HepG2 (cell line): Measurements from ENCODE around the gene HOXB6. TPM values are rescaled to one million over a fixed set of nuclear protein-coding genes. Genes with fewer than 3 reads are reported as not detected.

Experiments
- ATAC-seq: fragments of 200-7000 bp; cut with Tn5 transposase; 3 replicates; pipeline ENCODE4 v1.9.1; 2020; ENCODE audit warnings: mild to moderate bottlenecking, moderate library complexity
- BruUV-seq: library from RNA; stranded (reverse); fragments of 400-500 nt; replicated peaks from 2 replicates; lab custom pipeline; 2021; lab: Mats Ljungman, UMichigan
- CTCF ChIA-PET: fragments of 300-600 bp; formaldehyde crosslinking; extraction: SDS; loops from one replicate; lab custom pipeline; 2021; ENCODE audit warnings: low total read pairs, inconsistent platforms, low intra/inter-chr PET ratio; lab: Yijun Ruan, JAX
- POLR2A ChIA-PET: fragments of 350-600 bp; sonication (Branson Sonifier 250); formaldehyde crosslinking; loops from one replicate; lab custom pipeline; 2020; ENCODE audit warnings: antibody characterized with exemption, inconsistent platforms; lab: Yijun Ruan, JAX
- DNase-seq: peaks from one replicate; pipeline ENCODE4 v3.0.0-alpha.2; 2015; ENCODE audit warnings: low spot score
- FAIRE-seq: peaks from 3 replicates; lab custom pipeline; 2011; peaks lifted over from hg19 to GRCh38; lab: Jason Lieb, UNC
- H2AFZ ChIP-seq: one replicate; pipeline ENCODE4 v1.6.1; 2011; ENCODE audit warnings: low read length, inconsistent platforms
- H3K27ac ChIP-seq: fragments of 300-600 bp; 3 replicates; pipeline ENCODE4 v1.8.0; 2011; ENCODE audit warnings: mixed run types, mild to moderate bottlenecking, mixed read lengths, low read length, inconsistent platforms; ENCODE audit not compliant: insufficient read depth; ENCODE audit errors: extremely low read length
- H3K27me3 ChIP-seq, 2 experiments: fragments of 200-600 bp in 1 of 2; 2 replicates in 1 of 2; 3 replicates in 1 of 2; pipeline versions ENCODE4 v1.6.0 to v1.8.0; 2011; ENCODE audit warnings: low read length in 2 of 2, mild to moderate bottlenecking in 2 of 2, moderate library complexity in 2 of 2, inconsistent platforms in 1 of 2; ENCODE audit not compliant: insufficient read depth in 2 of 2, control insufficient read depth in 1 of 2
- H3K36me3 ChIP-seq, 2 experiments: fragments of 200-600 bp in 1 of 2; replicated peaks in 1 of 2; 2 replicates in 1 of 2; 3 replicates in 1 of 2; pipeline versions ENCODE4 v1.5.1 to v1.8.0; 2011; ENCODE audit warnings: low read length in 2 of 2, inconsistent platforms in 1 of 2; ENCODE audit not compliant: insufficient read depth in 2 of 2, control insufficient read depth in 1 of 2
- H3K4me1 ChIP-seq: 2 replicates; pipeline ENCODE4 v1.5.1; 2012; ENCODE audit warnings: low read length, inconsistent platforms; ENCODE audit not compliant: insufficient read depth
- H3K4me2 ChIP-seq: 2 replicates; pipeline ENCODE4 v1.6.0; 2011; ENCODE audit warnings: low read depth, low read length, inconsistent platforms
- H3K4me3 ChIP-seq, 3 experiments: fragments of 200-600 bp in 1 of 3; sonication (generic), shearing (Covaris generic) in 1 of 3; replicated peaks in 1 of 3; 2 replicates each; pipeline ENCODE4 v1.5.1; 2011 to 2016; ENCODE audit warnings: low read length in 3 of 3, inconsistent platforms in 2 of 3, low read depth in 2 of 3, mild to moderate bottlenecking in 2 of 3, control low read depth in 1 of 3, mixed read lengths in 1 of 3; ENCODE audit not compliant: insufficient read depth in 1 of 3
- H3K79me2 ChIP-seq: one replicate; pipeline ENCODE4 v1.6.1; 2011; ENCODE audit warnings: low read length, inconsistent platforms; ENCODE audit not compliant: insufficient read depth
- H3K9ac ChIP-seq: 2 replicates; pipeline ENCODE4 v1.6.0; 2011; ENCODE audit warnings: mild to moderate bottlenecking, low read depth, low read length, inconsistent platforms; ENCODE audit not compliant: insufficient read depth
- H3K9me3 ChIP-seq: 2 replicates; pipeline ENCODE4 v1.5.1; 2012; ENCODE audit warnings: mild to moderate bottlenecking, low read length
- H4K20me1 ChIP-seq: 2 replicates; pipeline ENCODE4 v1.6.0; 2011; ENCODE audit warnings: inconsistent platforms, mild to moderate bottlenecking, low read length, moderate library complexity; ENCODE audit not compliant: insufficient read depth
- EEA1 ChIP-seq: sonication (generic); formaldehyde crosslinking; IDR thresholded peaks from 2 replicates; pipeline ENCODE4 v1.5.1; 2020; ENCODE audit warnings: mild to moderate bottlenecking, missing genetic modification reagents, borderline replicate concordance
- FOSL1 ChIP-seq: sonication (generic); formaldehyde crosslinking; IDR thresholded peaks from 2 replicates; pipeline ENCODE4 v1.9.0; 2021; ENCODE audit warnings: missing genetic modification reagents, borderline replicate concordance
- LRRFIP1 ChIP-seq: sonication (generic); formaldehyde crosslinking; conservative IDR thresholded peaks from 2 replicates; pipeline ENCODE4 v1.4.0; 2020; ENCODE audit warnings: missing genetic modification reagents
- MATR3 ChIP-seq: sonication (generic); formaldehyde crosslinking; IDR thresholded peaks from 2 replicates; pipeline ENCODE4 v1.4.0; 2020; ENCODE audit warnings: missing genetic modification reagents
- MEF2D ChIP-seq: sonication (generic); formaldehyde crosslinking; IDR thresholded peaks from 2 replicates; pipeline ENCODE4 v1.5.1; 2020; ENCODE audit warnings: mild to moderate bottlenecking, missing genetic modification reagents
- PRPF4 ChIP-seq: fragments of 200-400 bp; formaldehyde crosslinking; IDR thresholded peaks from 2 replicates; pipeline ENCODE4 v1.6.1; 2016; ENCODE audit warnings: low read length, low read depth; ENCODE audit not compliant: poor library complexity, severe bottlenecking
- RAD21 ChIP-seq: fragments of 450-650 bp; formaldehyde crosslinking; IDR thresholded peaks from 2 replicates; pipeline ENCODE4 v1.5.0; 2020; ENCODE audit warnings: mild to moderate bottlenecking
- ZKSCAN1 ChIP-seq: fragments of 150-350 bp; IDR thresholded peaks from 2 replicates; pipeline ENCODE4 v1.6.1; 2014; ENCODE audit warnings: low read length
- ZNF597 ChIP-seq: sonication (generic); formaldehyde crosslinking; IDR thresholded peaks from 2 replicates; pipeline ENCODE4 v1.5.0; 2020; ENCODE audit warnings: missing genetic modification reagents
- ZNF709 ChIP-seq: sonication (generic); formaldehyde crosslinking; IDR thresholded peaks from 2 replicates; pipeline ENCODE4 v1.5.0; 2020; ENCODE audit warnings: mild to moderate bottlenecking, missing genetic modification reagents
- ZNF713 ChIP-seq: sonication (generic); formaldehyde crosslinking; IDR thresholded peaks from 2 replicates; pipeline ENCODE4 v1.4.0; 2020; ENCODE audit warnings: mild to moderate bottlenecking, missing genetic modification reagents
- ZNF782 ChIP-seq: sonication (generic); formaldehyde crosslinking; IDR thresholded peaks from 2 replicates; pipeline ENCODE4 v1.4.0; 2020; ENCODE audit warnings: missing genetic modification reagents, mild to moderate bottlenecking, borderline replicate concordance
- ZSCAN21 ChIP-seq: sonication (generic); formaldehyde crosslinking; IDR thresholded peaks from 2 replicates; pipeline ENCODE4 v1.8.0; 2022; ENCODE audit warnings: mild to moderate bottlenecking, missing genetic modification reagents, moderate library complexity, borderline replicate concordance
- WGBS: methylation state at CpG from one replicate; pipeline ENCODE4 v1.1.6; 2017; ENCODE audit warnings: low lambda C conversion rate; 5-methylcytosine and 5-hydroxymethylcytosine counted together
- in situ Hi-C: cut with HindIII; loops from 2 replicates; pipeline ENCODE4 v1.10.0; 2017; ENCODE audit warnings: low pct_unique_long_range_greater_than_20kb; ENCODE audit not compliant: extremely low pct_ligation_motif_present
- intact Hi-C: fragments of 100-400 bp; cut with micrococcal nuclease; formaldehyde crosslinking; loops from one replicate; pipeline ENCODE4 v1.10.0; 2022; ENCODE audit not compliant: unreplicated experiment
- polyA plus RNA-seq, 8 experiments: library from polyadenylated mRNA; depleted of rRNA in 3 of 8; stranded (reverse) in 7 of 8; unstranded in 1 of 8; fragments of >200 nt; fragmentation: Illumina TruSeq in 4 of 8; extraction: Trizol in 4 of 8; gene quantifications; 2 replicates each; pipeline versions ENCODE4 v1.2.1 to v1.2.3, GENCODE V29; 2011 to 2016; ENCODE audit warnings: low read depth in 4 of 8, missing spikeins in 1 of 8, mixed read lengths in 1 of 8; ENCODE audit not compliant: insufficient read depth in 1 of 8
- total RNA-seq, 5 experiments: library from RNA; depleted of rRNA; stranded (reverse); fragments of >200 nt; fragmentation: Illumina TruSeq; extraction: Trizol; gene quantifications; 2 replicates each; pipeline ENCODE4 v1.2.3, GENCODE V29; 2016; ENCODE audit warnings: low read depth in 1 of 5
- TF ChIP-seq, protein P1 (sequence below): sonication (generic); formaldehyde crosslinking; conservative IDR thresholded peaks from 2 replicates; pipeline ENCODE4 v1.4.0; 2020; ENCODE audit warnings: missing genetic modification reagents
- TF ChIP-seq, protein P2 (sequence below): sonication (generic); formaldehyde crosslinking; conservative IDR thresholded peaks from 2 replicates; pipeline ENCODE4 v1.8.1; 2023; ENCODE audit warnings: missing genetic modification reagents

HOXB6 gene
- total and polyA plus RNA-seq, 2 of the 13 experiments (the other 11 are each of a cell fraction or from before 2014, with no cell fraction given), result not detected

DNA sequence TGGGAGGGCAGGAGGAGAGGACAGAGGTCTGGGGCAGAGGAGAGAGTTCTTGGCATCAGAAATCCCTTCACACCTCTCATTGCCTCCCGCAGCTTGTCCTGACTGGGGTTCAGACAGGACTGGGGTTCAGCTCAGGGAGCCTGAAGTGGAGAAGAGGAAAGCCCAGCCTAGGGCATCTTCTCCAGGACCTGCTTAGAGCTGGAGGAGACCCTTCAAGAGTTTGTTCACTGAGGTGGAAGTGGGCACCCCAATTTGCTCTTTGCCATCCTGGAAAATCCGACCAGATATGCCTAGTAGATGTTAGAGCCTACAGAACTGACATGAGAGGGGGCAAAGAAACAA lies 16.7 kb downstream of the HOXB6 start:
- H3K4me2 ChIP-seq, result no peak overlapping the region
- 0% methylated on average over 1 of the region's 2 CpGs for WGBS
- H3K27me3 ChIP-seq, result peaks cover 27 to 90% of the 10 kb centered on the region in 2 experiments
- H3K4me1 ChIP-seq, result peaks cover 7% of the 10 kb centered on the region; the same call in 1 of the 2 replicates
- in situ Hi-C loops (no loop called here), intact Hi-C loops (no loop called here)
- CTCF ChIA-PET, result no interaction called here
- no peaks in the 10 kb centered on the region for H3K9me3 ChIP-seq
- no peak for TF ChIP-seq MATR3 (CRISPR knock-in tag)
- no peak for TF ChIP-seq ZSCAN21
- no peak for TF ChIP-seq EEA1 (CRISPR knock-in tag)
- no peak for TF ChIP-seq ZNF713 (CRISPR knock-in tag)
- no peak for TF ChIP-seq ZNF597
- TF ChIP-seq, protein P1, sequence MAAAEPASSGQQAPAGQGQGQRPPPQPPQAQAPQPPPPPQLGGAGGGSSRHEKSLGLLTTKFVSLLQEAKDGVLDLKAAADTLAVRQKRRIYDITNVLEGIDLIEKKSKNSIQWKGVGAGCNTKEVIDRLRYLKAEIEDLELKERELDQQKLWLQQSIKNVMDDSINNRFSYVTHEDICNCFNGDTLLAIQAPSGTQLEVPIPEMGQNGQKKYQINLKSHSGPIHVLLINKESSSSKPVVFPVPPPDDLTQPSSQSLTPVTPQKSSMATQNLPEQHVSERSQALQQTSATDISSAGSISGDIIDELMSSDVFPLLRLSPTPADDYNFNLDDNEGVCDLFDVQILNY (CRISPR knock-in tag), result no peak
- TF ChIP-seq LRRFIP1 (CRISPR knock-in tag), result no peak
- no peak for TF ChIP-seq ZNF709
- no peak for TF ChIP-seq FOSL1 (CRISPR knock-in tag)
- TF ChIP-seq ZNF782 (CRISPR knock-in tag), result no peak
- no peak for TF ChIP-seq MEF2D
- no peak for TF ChIP-seq RAD21 (CRISPR knock-in tag)
- TF ChIP-seq ZKSCAN1, result no peak
- TF ChIP-seq, protein P2, sequence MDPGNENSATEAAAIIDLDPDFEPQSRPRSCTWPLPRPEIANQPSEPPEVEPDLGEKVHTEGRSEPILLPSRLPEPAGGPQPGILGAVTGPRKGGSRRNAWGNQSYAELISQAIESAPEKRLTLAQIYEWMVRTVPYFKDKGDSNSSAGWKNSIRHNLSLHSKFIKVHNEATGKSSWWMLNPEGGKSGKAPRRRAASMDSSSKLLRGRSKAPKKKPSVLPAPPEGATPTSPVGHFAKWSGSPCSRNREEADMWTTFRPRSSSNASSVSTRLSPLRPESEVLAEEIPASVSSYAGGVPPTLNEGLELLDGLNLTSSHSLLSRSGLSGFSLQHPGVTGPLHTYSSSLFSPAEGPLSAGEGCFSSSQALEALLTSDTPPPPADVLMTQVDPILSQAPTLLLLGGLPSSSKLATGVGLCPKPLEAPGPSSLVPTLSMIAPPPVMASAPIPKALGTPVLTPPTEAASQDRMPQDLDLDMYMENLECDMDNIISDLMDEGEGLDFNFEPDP (CRISPR knock-in tag), result no peak
- TF ChIP-seq PRPF4, result no peak
- ATAC-seq, result no peak
- no peak overlapping the region for H3K4me3 ChIP-seq
- H3K36me3 ChIP-seq, result no peaks in the 10 kb centered on the region
- no peak overlapping the region for H2AFZ ChIP-seq
- peaks cover 4% of the 10 kb centered on the region; the same call in 1 of the 2 replicates for H4K20me1 ChIP-seq
- no peaks in the 10 kb centered on the region for H3K79me2 ChIP-seq
- POLR2A ChIA-PET, result no interaction called here
- H3K9ac ChIP-seq, result no peak overlapping the region
- no TSS peak for BruUV-seq
- no peak for FAIRE-seq
- DNase-seq, result no peak
- H3K27ac ChIP-seq, result no peak overlapping the region
